Tibial nerve (tissue), 4 donors: ENCODE data around the gene KCNJ9. TPM values are rescaled to one million over a fixed set of nuclear protein-coding genes. Genes with fewer than 3 reads are reported as not detected.

Experiments
- DNase-seq, 2 donors: peaks; one replicate each; pipeline ENCODE4 v3.0.0-alpha.2; 2019; ENCODE audit warnings: low spot score in 2 of 2
- H3K27ac ChIP-seq, 4 donors: fragments of 200-600 bp; sonication (generic) in 3 of 4; one replicate each; pipeline ENCODE4 v1.5.1; 2017 to 2019; ENCODE audit warnings: mild to moderate bottlenecking in 1 of 4
- H3K27me3 ChIP-seq, 2 donors: fragments of 200-600 bp; sonication (generic) in 1 of 2; one replicate each; pipeline versions ENCODE4 v1.5.1 to v1.6.0; 2017 to 2019
- H3K36me3 ChIP-seq, 3 donors: fragments of 200-600 bp; sonication (generic); one replicate each; pipeline ENCODE4 v1.5.1; 2018 to 2019
- H3K4me1 ChIP-seq, 4 donors: fragments of 200-600 bp; sonication (generic) in 3 of 4; one replicate each; pipeline ENCODE4 v1.5.1; 2017 to 2019
- H3K4me3 ChIP-seq, 4 donors: fragments of 200-600 bp; sonication (generic) in 3 of 4; one replicate each; pipeline ENCODE4 v1.5.1; 2017 to 2019; ENCODE audit warnings: mild to moderate bottlenecking in 1 of 4, moderate library complexity in 1 of 4
- H3K9me3 ChIP-seq, 4 donors: fragments of 200-600 bp; sonication (generic) in 3 of 4; one replicate each; pipeline ENCODE4 v1.5.1; 2017 to 2019
- EP300 ChIP-seq, 2 donors: sonication (generic); formaldehyde crosslinking; IDR thresholded peaks; one replicate each; pipeline ENCODE4 v1.6.1; 2017; ENCODE audit warnings: antibody characterized with exemption in 2 of 2, mild to moderate bottlenecking in 1 of 2
- POLR2A ChIP-seq, 2 donors: fragments of 450-650 bp; IDR thresholded peaks; one replicate each; pipeline ENCODE4 v1.6.1; 2017; ENCODE audit warnings: antibody characterized with exemption in 2 of 2, mild to moderate bottlenecking in 2 of 2, moderate library complexity in 2 of 2
- WGBS, 2 donors: methylation state at CpG; one replicate each; pipeline ENCODE4 v1.1.5; 2018; 5-methylcytosine and 5-hydroxymethylcytosine counted together
- total RNA-seq, 4 donors: library from RNA; depleted of rRNA; stranded (reverse); fragments of >200 nt; gene quantifications; one replicate each; pipeline ENCODE4 v1.1.0, GENCODE V29; 2016
- TF ChIP-seq, protein P1 (sequence below), 5 experiments: fragments of 200-600 bp in 3 of 5; fragments of 450-650 bp in 2 of 5; sonication (generic) in 3 of 5; IDR thresholded peaks; one replicate each; pipeline ENCODE4 v1.5.1; 2016 to 2019; ENCODE audit warnings: antibody characterized with exemption in 5 of 5, mild to moderate bottlenecking in 3 of 5, moderate library complexity in 2 of 5

The KCNJ9 gene
- total RNA-seq, 4 donors from 2014 or later = 0.60 TPM; not detected in 3

DNA sequence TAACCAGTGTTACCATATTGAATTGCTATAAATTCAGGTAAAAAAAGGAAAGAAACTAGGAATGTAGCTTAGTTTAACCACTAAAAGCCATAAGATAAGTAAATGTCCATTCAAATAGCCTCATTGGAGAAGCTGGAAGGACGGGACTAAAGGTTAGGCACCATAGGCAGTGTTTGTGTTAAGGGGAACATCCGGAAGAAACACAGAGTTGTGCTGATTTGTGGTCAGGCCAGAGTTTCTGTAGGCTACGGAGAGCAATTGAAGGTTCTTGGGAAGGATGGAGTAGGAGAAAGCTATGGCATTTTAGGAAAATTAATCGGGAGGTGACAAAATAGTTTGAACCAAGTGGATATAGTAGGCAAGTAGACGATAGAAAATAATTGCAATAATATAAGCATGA is 10.0 kb upstream of the KCNJ9 start:
- peaks cover 0 to 17% of the 10 kb centered on the region in 2 donors for H3K27me3 ChIP-seq
- peaks cover 0 to 38% (median 10%) of the 10 kb centered on the region in 4 donors for H3K4me1 ChIP-seq
- no peak for TF ChIP-seq POLR2A (IDR thresholded peaks at IDR 0.05)
- TF ChIP-seq, protein P1, sequence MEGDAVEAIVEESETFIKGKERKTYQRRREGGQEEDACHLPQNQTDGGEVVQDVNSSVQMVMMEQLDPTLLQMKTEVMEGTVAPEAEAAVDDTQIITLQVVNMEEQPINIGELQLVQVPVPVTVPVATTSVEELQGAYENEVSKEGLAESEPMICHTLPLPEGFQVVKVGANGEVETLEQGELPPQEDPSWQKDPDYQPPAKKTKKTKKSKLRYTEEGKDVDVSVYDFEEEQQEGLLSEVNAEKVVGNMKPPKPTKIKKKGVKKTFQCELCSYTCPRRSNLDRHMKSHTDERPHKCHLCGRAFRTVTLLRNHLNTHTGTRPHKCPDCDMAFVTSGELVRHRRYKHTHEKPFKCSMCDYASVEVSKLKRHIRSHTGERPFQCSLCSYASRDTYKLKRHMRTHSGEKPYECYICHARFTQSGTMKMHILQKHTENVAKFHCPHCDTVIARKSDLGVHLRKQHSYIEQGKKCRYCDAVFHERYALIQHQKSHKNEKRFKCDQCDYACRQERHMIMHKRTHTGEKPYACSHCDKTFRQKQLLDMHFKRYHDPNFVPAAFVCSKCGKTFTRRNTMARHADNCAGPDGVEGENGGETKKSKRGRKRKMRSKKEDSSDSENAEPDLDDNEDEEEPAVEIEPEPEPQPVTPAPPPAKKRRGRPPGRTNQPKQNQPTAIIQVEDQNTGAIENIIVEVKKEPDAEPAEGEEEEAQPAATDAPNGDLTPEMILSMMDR (IDR thresholded peaks at IDR 0.05) = no peak
- TF ChIP-seq EP300 (IDR thresholded peaks at IDR 0.05) = no peak
- H3K27ac ChIP-seq = no peak overlapping the region
- WGBS, 2 donors = 75 to 86% methylated on average over 5 of the region's 5 CpGs
- H3K4me3 ChIP-seq = no peak overlapping the region
- H3K36me3 ChIP-seq = no peaks in the 10 kb centered on the region
- no peak for DNase-seq
- H3K9me3 ChIP-seq = no peaks in the 10 kb centered on the region

- no peak for DNase-seq
- Histone ChIP-seq H3K36me3 (no peaks in the 10 kb centered on the region), H3K27ac (no peak overlapping the region), H3K4me1 (peaks cover 0 to 13% (median 5%) of the 10 kb centered on the region in 4 donors), H3K9me3 (no peaks in the 10 kb centered on the region), H3K27me3 (peaks cover 0 to 19% of the 10 kb centered on the region in 2 donors), H3K4me3 (no peak overlapping the region)
- TF ChIP-seq, protein P1 (IDR thresholded peaks at IDR 0.05) = no peak
- no peak for TF ChIP-seq POLR2A (IDR thresholded peaks at IDR 0.05)
- no peak for TF ChIP-seq EP300 (IDR thresholded peaks at IDR 0.05)
- 70 to 81% methylated on average over 4 of the region's 4 CpGs for WGBS, 2 donors
Observed at GRCh38 chr1:160074865-160075264, 6.5 kb upstream of the KCNJ9 start.

DNA sequence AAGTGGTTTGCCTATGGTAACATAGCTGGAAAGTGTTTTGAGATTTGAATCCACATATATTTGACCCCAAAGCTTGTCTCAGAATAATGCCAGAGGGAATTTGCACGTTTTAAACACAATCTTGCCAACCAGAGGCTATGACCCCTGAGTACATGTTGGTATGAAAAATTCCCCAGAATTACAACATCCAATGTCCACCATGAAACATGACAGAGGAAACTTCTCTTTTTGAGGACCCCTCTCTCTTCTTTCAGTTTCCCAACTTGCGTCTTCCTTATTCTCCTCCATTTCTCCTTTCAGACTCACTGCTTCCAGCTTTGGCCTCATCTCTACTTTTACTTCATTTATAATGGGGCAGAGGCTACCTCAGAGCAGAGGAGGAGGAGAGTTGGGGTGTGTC is 5.5 kb upstream of the KCNJ9 start:
- H3K4me3 ChIP-seq = no peak overlapping the region
- H3K27ac ChIP-seq = no peak overlapping the region
- H3K4me1 ChIP-seq = peaks cover 0 to 6% (median 2%) of the 10 kb centered on the region in 4 donors
- 50 to 53% methylated on average over 2 of the region's 2 CpGs for WGBS, 2 donors
- DNase-seq = no peak
- no peaks in the 10 kb centered on the region for H3K36me3 ChIP-seq
- no peak for TF ChIP-seq POLR2A (IDR thresholded peaks at IDR 0.05)
- TF ChIP-seq, protein P1 (IDR thresholded peaks at IDR 0.05) = no peak
- no peak for TF ChIP-seq EP300 (IDR thresholded peaks at IDR 0.05)
- no peaks in the 10 kb centered on the region for H3K9me3 ChIP-seq
- peaks cover 0 to 25% of the 10 kb centered on the region in 2 donors for H3K27me3 ChIP-seq

- Histone ChIP-seq H3K9me3 (no peaks in the 10 kb centered on the region), H3K27ac (no peak overlapping the region), H3K4me1 (peaks cover 0 to 3% (median 0%) of the 10 kb centered on the region in 4 donors), H3K4me3 (no peak overlapping the region), H3K27me3 (peaks cover 0 to 25% of the 10 kb centered on the region in 2 donors), H3K36me3 (no peaks in the 10 kb centered on the region)
- 76 to 79% methylated on average over 3 of the region's 3 CpGs for WGBS, 2 donors
- no peak for TF ChIP-seq EP300 (IDR thresholded peaks at IDR 0.05)
- no peak for TF ChIP-seq POLR2A (IDR thresholded peaks at IDR 0.05)
- TF ChIP-seq, protein P1 (IDR thresholded peaks at IDR 0.05) = no peak
- DNase-seq = no peak
Observed at GRCh38 chr1:160076295-160076694, 5.0 kb upstream of the KCNJ9 start.

- Histone ChIP-seq H3K4me3 (no peak overlapping the region), H3K27me3 (peaks cover 0 to 35% of the 10 kb centered on the region in 2 donors), H3K4me1 (peaks cover 0 to 6% (median 0%) of the 10 kb centered on the region in 4 donors), H3K36me3 (no peaks in the 10 kb centered on the region), H3K9me3 (no peaks in the 10 kb centered on the region), H3K27ac (no peak overlapping the region)
- no peak for DNase-seq
- TF ChIP-seq POLR2A (IDR thresholded peaks at IDR 0.05) (no peak), EP300 (IDR thresholded peaks at IDR 0.05) (no peak)
- TF ChIP-seq, protein P1 (IDR thresholded peaks at IDR 0.05) = no peak
Observed at GRCh38 chr1:160077486-160077885, 3.9 kb upstream of the KCNJ9 start.
